ENCODE results near the gene CNDP2.

Gene CNDP2

GRCh38 chr18:74486119-74486849, 9.9 kb upstream of the CNDP2 start:
- H3K27ac ChIP-seq: no peak overlapping the region
- H3K9ac ChIP-seq: no peak overlapping the region
- no peaks in the 10 kb centered on the region for H3K79me2 ChIP-seq
- no peaks in the 10 kb centered on the region for H3K36me3 ChIP-seq (ENCODE audit: control insufficient read depth, insufficient read depth, low read length)
- no peaks in the 10 kb centered on the region for H3K27me3 ChIP-seq (ENCODE audit: control insufficient read depth, insufficient read depth, low read length)
- no peak overlapping the region for H3K4me2 ChIP-seq (ENCODE audit: low read length)
- H3K4me1 ChIP-seq: no peaks in the 10 kb centered on the region
- no peak overlapping the region for H2AFZ ChIP-seq
- H3K9me3 ChIP-seq (ENCODE audit: control insufficient read depth, low read length): no peaks in the 10 kb centered on the region
- TF ChIP-seq, protein P1, sequence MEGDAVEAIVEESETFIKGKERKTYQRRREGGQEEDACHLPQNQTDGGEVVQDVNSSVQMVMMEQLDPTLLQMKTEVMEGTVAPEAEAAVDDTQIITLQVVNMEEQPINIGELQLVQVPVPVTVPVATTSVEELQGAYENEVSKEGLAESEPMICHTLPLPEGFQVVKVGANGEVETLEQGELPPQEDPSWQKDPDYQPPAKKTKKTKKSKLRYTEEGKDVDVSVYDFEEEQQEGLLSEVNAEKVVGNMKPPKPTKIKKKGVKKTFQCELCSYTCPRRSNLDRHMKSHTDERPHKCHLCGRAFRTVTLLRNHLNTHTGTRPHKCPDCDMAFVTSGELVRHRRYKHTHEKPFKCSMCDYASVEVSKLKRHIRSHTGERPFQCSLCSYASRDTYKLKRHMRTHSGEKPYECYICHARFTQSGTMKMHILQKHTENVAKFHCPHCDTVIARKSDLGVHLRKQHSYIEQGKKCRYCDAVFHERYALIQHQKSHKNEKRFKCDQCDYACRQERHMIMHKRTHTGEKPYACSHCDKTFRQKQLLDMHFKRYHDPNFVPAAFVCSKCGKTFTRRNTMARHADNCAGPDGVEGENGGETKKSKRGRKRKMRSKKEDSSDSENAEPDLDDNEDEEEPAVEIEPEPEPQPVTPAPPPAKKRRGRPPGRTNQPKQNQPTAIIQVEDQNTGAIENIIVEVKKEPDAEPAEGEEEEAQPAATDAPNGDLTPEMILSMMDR (IDR thresholded peaks at IDR 0.05): no peak
- H3K4me3 ChIP-seq (ENCODE audit: low read depth, low read length): no peak overlapping the region

GRCh38 chr18:74488354-74488753, 7.8 kb upstream of the CNDP2 start:
- H3K79me2 ChIP-seq: no peaks in the 10 kb centered on the region
- TF ChIP-seq, protein P1 (IDR thresholded peaks at IDR 0.05): no peak
- no peak overlapping the region for H2AFZ ChIP-seq
- H3K27ac ChIP-seq: no peak overlapping the region
- no peaks in the 10 kb centered on the region for H3K27me3 ChIP-seq (ENCODE audit: control insufficient read depth, insufficient read depth, low read length)
- H3K36me3 ChIP-seq (ENCODE audit: control insufficient read depth, insufficient read depth, low read length): no peaks in the 10 kb centered on the region
- no peak overlapping the region for H3K9ac ChIP-seq
- no peak overlapping the region for H3K4me2 ChIP-seq (ENCODE audit: low read length)
- no peaks in the 10 kb centered on the region for H3K4me1 ChIP-seq
- no peak overlapping the region for H3K4me3 ChIP-seq (ENCODE audit: low read depth, low read length)
- no peaks in the 10 kb centered on the region for H3K9me3 ChIP-seq (ENCODE audit: control insufficient read depth, low read length)

GRCh38 chr18:74488864-74489263, 7.3 kb upstream of the CNDP2 start:
- Histone ChIP-seq H3K9me3 (ENCODE audit: control insufficient read depth, low read length) (no peaks in the 10 kb centered on the region), H3K4me2 (ENCODE audit: low read length) (no peak overlapping the region), H3K27ac (no peak overlapping the region), H3K9ac (no peak overlapping the region), H3K27me3 (ENCODE audit: control insufficient read depth, insufficient read depth, low read length) (no peaks in the 10 kb centered on the region), H3K4me3 (ENCODE audit: low read depth, low read length) (no peak overlapping the region), H3K36me3 (ENCODE audit: control insufficient read depth, insufficient read depth, low read length) (no peaks in the 10 kb centered on the region), H2AFZ (no peak overlapping the region), H3K79me2 (no peaks in the 10 kb centered on the region), H3K4me1 (no peaks in the 10 kb centered on the region)
- TF ChIP-seq, protein P1 (IDR thresholded peaks at IDR 0.05): no peak

- Histone ChIP-seq H3K4me1 (no peaks in the 10 kb centered on the region), H2AFZ (no peak overlapping the region), H3K4me3 (ENCODE audit: low read depth, low read length) (no peak overlapping the region), H3K4me2 (ENCODE audit: low read length) (no peak overlapping the region), H3K27ac (no peak overlapping the region), H3K79me2 (no peaks in the 10 kb centered on the region), H3K36me3 (ENCODE audit: control insufficient read depth, insufficient read depth, low read length) (no peaks in the 10 kb centered on the region), H3K9me3 (ENCODE audit: control insufficient read depth, low read length) (no peaks in the 10 kb centered on the region), H3K9ac (no peak overlapping the region), H3K27me3 (ENCODE audit: control insufficient read depth, insufficient read depth, low read length) (no peaks in the 10 kb centered on the region)
- TF ChIP-seq, protein P1 (IDR thresholded peaks at IDR 0.05): no peak
These were observed 6.5 kb upstream of the CNDP2 start for GRCh38 chr18:74489676-74490075.

DNA sequence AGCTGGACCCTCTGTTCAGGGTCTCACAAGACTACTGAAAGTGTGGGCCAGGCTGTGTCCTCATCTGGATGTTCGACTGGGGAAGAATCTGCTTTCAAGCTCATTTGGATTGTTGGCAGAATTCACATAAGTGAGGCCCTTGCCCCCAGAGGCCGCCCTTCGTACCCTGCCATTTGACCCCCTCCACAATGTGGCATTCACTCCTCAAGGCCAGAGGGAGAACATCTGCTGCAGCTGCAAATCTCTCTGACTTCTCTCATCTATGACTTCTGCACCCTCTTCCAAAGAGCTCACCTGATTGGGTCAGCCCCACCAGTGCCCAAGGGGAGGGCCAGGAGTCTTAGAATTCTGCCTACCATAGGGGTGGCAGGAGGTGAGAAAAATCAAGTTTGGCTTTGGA, 3.9 kb upstream of the CNDP2 start:
- no peaks in the 10 kb centered on the region for H3K27me3 ChIP-seq (ENCODE audit: control insufficient read depth, insufficient read depth, low read length)
- no peaks in the 10 kb centered on the region for H3K4me1 ChIP-seq
- TF ChIP-seq, protein P1 (IDR thresholded peaks at IDR 0.05): no peak
- H3K27ac ChIP-seq: no peak overlapping the region
- H2AFZ ChIP-seq: no peak overlapping the region
- H3K79me2 ChIP-seq: no peaks in the 10 kb centered on the region
- no peaks in the 10 kb centered on the region for H3K36me3 ChIP-seq (ENCODE audit: control insufficient read depth, insufficient read depth, low read length)
- H3K4me2 ChIP-seq (ENCODE audit: low read length): no peak overlapping the region
- H3K9me3 ChIP-seq (ENCODE audit: control insufficient read depth, low read length): no peaks in the 10 kb centered on the region
- no peak overlapping the region for H3K4me3 ChIP-seq (ENCODE audit: low read depth, low read length)
- H3K9ac ChIP-seq: no peak overlapping the region

Data from parathyroid adenoma (tissue), 2 donors.